ENCODE measurements around the gene SCD5.

Gene SCD5

DNA sequence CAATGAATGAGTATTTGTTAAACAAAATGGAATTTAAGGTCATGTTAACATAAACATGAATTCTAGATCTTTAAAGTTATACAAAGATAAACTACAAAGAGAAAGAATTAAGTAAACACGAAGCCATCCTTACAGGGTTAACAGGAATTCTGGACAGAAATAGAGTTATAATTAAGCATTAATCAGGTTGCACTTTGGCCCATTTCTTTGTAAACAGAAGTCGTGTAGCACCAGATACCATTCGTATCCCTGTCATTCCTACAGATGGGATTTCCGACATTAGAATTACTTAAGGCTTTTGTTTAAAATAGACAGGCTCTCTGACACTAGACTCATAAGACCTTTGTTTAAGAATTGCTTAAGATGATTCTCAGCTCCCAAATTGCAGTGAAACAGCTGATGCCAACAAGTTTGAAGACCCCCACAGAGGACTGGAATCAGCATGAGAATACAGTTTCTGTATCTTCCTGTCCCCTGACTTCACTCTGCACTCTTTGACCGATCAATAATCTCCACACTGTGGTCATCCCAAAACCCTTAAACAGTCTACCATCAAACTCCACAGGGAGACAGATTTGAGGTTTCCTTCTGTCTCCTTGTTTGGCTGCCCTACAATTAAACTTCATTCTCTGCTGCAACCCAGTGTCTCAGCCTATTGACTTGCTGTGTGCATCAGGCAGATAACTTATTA, 214.6 kb downstream of the SCD5 start:
- Histone ChIP-seq H3K36me3 (ENCODE audit: insufficient read depth) (no peaks in the 10 kb centered on the region), H3K4me2 (no peak overlapping the region), H3K79me2 (ENCODE audit: insufficient read depth, low read depth) (no peaks in the 10 kb centered on the region)

GRCh38 chr4:82579932-82580331, 218.7 kb downstream of the SCD5 start:
- Histone ChIP-seq H3K4me1 (ENCODE audit: low read depth, poor library complexity, severe bottlenecking) (no peaks in the 10 kb centered on the region), H3K27me3 (ENCODE audit: insufficient read depth, low read depth) (no peaks in the 10 kb centered on the region), H3K36me3 (ENCODE audit: insufficient read depth) (no peaks in the 10 kb centered on the region), H3K4me3 (IDR thresholded peaks at IDR 0.05; ENCODE audit: insufficient read depth, low read depth, low read length) (no peak overlapping the region), H4K20me1 (ENCODE audit: insufficient read depth) (no peaks in the 10 kb centered on the region), H3K79me2 (ENCODE audit: insufficient read depth, low read depth) (no peaks in the 10 kb centered on the region), H3K9ac (no peak overlapping the region), H3K4me2 (no peak overlapping the region), H2AFZ (ENCODE audit: low read depth) (no peak overlapping the region), H3K27ac (no peak overlapping the region)
- TF ChIP-seq, protein P1, sequence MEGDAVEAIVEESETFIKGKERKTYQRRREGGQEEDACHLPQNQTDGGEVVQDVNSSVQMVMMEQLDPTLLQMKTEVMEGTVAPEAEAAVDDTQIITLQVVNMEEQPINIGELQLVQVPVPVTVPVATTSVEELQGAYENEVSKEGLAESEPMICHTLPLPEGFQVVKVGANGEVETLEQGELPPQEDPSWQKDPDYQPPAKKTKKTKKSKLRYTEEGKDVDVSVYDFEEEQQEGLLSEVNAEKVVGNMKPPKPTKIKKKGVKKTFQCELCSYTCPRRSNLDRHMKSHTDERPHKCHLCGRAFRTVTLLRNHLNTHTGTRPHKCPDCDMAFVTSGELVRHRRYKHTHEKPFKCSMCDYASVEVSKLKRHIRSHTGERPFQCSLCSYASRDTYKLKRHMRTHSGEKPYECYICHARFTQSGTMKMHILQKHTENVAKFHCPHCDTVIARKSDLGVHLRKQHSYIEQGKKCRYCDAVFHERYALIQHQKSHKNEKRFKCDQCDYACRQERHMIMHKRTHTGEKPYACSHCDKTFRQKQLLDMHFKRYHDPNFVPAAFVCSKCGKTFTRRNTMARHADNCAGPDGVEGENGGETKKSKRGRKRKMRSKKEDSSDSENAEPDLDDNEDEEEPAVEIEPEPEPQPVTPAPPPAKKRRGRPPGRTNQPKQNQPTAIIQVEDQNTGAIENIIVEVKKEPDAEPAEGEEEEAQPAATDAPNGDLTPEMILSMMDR (conservative IDR thresholded peaks at IDR 0.05; ENCODE audit: low read depth, low read length), result no peak

More for the DNA sequence above, 214.6 kb downstream of the SCD5 start:
- TF ChIP-seq, protein P1 (conservative IDR thresholded peaks at IDR 0.05; ENCODE audit: low read depth, low read length), result no peak
- Histone ChIP-seq H3K9ac (no peak overlapping the region), H3K4me3 (IDR thresholded peaks at IDR 0.05; ENCODE audit: insufficient read depth, low read depth, low read length) (no peak overlapping the region), H3K27me3 (ENCODE audit: insufficient read depth, low read depth) (no peaks in the 10 kb centered on the region), H3K27ac (no peak overlapping the region), H3K4me1 (ENCODE audit: low read depth, poor library complexity, severe bottlenecking) (no peaks in the 10 kb centered on the region), H2AFZ (ENCODE audit: low read depth) (no peak overlapping the region), H4K20me1 (ENCODE audit: insufficient read depth) (no peaks in the 10 kb centered on the region)
